Measurements from ENCODE around the gene RPH3AL. TPM values are rescaled to one million over a fixed set of nuclear protein-coding genes. Genes with fewer than 3 reads are reported as not detected.

Gene RPH3AL
- total and polyA plus RNA-seq, 2 donors, result 2.6 to 3.2 TPM

Other genes with a start within 250 kb of the RPH3AL start
- not detected for gene SCGB1C2, start 215.2 kb downstream of the RPH3AL start, total RNA-seq
- 0.50 TPM for gene SCGB1C2, start 215.2 kb downstream of the RPH3AL start, polyA plus RNA-seq
- 2.9 TPM for gene DOC2B, start 171.2 kb downstream of the RPH3AL start, total RNA-seq
- gene DOC2B, start 171.2 kb downstream of the RPH3AL start, polyA plus RNA-seq, result 4.4 TPM
- gene RFLNB, start 93.1 kb upstream of the RPH3AL start, total RNA-seq, result 46.7 TPM
- gene RFLNB, start 93.1 kb upstream of the RPH3AL start, polyA plus RNA-seq, result 18.1 TPM